Measurements from ENCODE around the gene AKR7A2.

DNA sequence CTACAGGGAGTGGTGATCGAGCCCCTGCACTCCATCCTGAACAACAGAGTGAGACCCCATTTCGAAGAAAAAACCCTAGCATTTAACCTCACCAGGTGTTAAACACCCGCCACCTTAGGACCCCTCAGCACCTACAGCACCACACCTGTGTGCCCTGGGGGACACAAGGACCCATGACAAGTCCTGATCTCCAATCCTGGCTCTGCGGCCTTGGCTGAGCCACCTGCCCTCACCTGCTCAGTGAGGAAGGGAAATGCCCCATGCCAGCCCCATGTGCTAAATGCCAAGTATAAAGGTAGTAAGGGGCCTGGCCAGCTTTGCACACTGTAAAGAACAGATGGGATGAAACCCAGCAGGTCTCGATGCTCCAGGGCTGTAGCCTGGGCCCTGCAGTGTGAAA lies 49.2 kb downstream of the AKR7A2 start:
- TF ChIP-seq, protein P1, sequence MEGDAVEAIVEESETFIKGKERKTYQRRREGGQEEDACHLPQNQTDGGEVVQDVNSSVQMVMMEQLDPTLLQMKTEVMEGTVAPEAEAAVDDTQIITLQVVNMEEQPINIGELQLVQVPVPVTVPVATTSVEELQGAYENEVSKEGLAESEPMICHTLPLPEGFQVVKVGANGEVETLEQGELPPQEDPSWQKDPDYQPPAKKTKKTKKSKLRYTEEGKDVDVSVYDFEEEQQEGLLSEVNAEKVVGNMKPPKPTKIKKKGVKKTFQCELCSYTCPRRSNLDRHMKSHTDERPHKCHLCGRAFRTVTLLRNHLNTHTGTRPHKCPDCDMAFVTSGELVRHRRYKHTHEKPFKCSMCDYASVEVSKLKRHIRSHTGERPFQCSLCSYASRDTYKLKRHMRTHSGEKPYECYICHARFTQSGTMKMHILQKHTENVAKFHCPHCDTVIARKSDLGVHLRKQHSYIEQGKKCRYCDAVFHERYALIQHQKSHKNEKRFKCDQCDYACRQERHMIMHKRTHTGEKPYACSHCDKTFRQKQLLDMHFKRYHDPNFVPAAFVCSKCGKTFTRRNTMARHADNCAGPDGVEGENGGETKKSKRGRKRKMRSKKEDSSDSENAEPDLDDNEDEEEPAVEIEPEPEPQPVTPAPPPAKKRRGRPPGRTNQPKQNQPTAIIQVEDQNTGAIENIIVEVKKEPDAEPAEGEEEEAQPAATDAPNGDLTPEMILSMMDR (IDR thresholded peaks at IDR 0.05; ENCODE audit: insufficient read depth, low read depth, low read length): no peak
- TF ChIP-seq EZH2 (IDR thresholded peaks at IDR 0.05; ENCODE audit: insufficient read depth, low read length): no peak
